ENCODE results near the gene PCOLCE2. TPM values are rescaled to one million over a fixed set of nuclear protein-coding genes. Genes with fewer than 3 reads are reported as not detected.

Gene PCOLCE2
- total and polyA plus RNA-seq, 2 donors (not counting 1 experiment from before 2014, with no cell fraction given), result 4.8 to 26.3 TPM

DNA sequence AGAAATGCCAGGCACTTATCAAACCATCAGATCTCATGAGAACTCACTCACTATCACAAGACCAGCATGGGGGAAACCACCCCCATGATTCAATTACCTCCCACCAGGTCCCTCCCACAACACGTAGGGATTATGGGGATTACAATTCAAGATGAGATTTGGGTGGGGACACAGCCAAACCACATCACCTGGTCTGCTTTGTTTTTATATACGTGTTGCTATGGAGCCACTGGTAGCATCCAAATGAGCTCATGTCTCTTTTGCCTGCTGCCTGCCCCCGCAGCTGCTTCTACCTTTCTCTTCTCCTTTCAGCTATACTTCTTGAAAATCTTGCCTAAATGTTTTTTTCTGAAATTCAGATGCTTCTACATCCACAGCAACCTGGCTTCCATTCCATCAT is 26.8 kb upstream of the PCOLCE2 start:
- no peaks in the 10 kb centered on the region for H3K27me3 ChIP-seq (ENCODE audit: control insufficient read depth, insufficient read depth, low read length)
- no peaks in the 10 kb centered on the region for H3K79me2 ChIP-seq (ENCODE audit: control insufficient read depth, insufficient read depth, low read length)
- H3K4me3 ChIP-seq (replicated peaks in 1 of 4; ENCODE audit: control extremely low read depth in 1 of 4, insufficient read depth in 1 of 4, low read depth in 3 of 4, low read length in 4 of 4), result no peak overlapping the region
- H3K4me2 ChIP-seq (ENCODE audit: extremely low read depth, insufficient read depth, low read length), result no peak overlapping the region
- TF ChIP-seq EZH2 (IDR thresholded peaks at IDR 0.05; ENCODE audit: low read length, missing control alignments) (no peak), CTCF (conservative IDR thresholded peaks at IDR 0.05 in 1 of 2, IDR thresholded peaks at IDR 0.05 in 1 of 2; ENCODE audit: low read depth in 1 of 2, low read length in 2 of 2) (no peak)
- H3K4me1 ChIP-seq (ENCODE audit: control insufficient read depth, extremely low read depth, insufficient read depth, low read length), result no peaks in the 10 kb centered on the region
- no peaks in the 10 kb centered on the region for H4K20me1 ChIP-seq (ENCODE audit: control insufficient read depth, extremely low read depth, insufficient read depth, low read length)
- H3K9me3 ChIP-seq (ENCODE audit: control insufficient read depth, insufficient read depth, low read depth, low read length), result no peaks in the 10 kb centered on the region
- H3K9ac ChIP-seq (ENCODE audit: insufficient read depth, low read length), result no peak overlapping the region
- DNase-seq (ENCODE audit: low read depth in 2 of 2), result no peak
- H3K36me3 ChIP-seq (ENCODE audit: control insufficient read depth, insufficient read depth, low read length), result no peaks in the 10 kb centered on the region
- no peak overlapping the region for H3K27ac ChIP-seq (ENCODE audit: insufficient read depth, low read length)
- H2AFZ ChIP-seq (ENCODE audit: low read length), result no peak overlapping the region

DNA sequence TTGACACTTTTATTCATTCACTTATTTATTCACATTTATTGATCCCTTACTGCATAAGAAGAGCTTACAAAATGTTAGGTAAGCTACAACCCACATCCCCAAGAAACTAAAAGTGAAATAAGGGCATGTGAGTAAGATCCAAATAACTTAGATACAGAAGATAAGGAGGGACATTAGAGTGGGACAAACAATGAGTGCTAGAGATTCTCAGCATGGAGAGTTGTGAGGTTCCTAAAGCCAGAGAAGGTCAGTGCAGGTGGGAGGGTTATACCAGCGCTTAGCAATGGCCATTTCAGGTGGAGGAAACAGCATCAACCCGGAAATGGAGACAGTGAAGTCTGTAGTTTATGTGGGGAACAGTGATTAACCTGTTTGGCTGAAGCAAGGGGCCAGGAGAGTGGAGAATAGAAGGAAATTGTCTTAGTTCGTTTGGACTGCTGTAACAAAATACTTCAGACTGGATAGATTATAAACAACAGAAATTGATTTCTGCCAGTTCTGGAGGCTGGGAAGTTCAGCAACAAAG is 25.5 kb upstream of the PCOLCE2 start:
- Histone ChIP-seq H3K9me3 (ENCODE audit: control insufficient read depth, insufficient read depth, low read depth, low read length) (no peaks in the 10 kb centered on the region), H3K9ac (ENCODE audit: insufficient read depth, low read length) (no peak overlapping the region), H3K27ac (ENCODE audit: insufficient read depth, low read length) (no peak overlapping the region), H3K4me2 (ENCODE audit: extremely low read depth, insufficient read depth, low read length) (no peak overlapping the region), H3K36me3 (ENCODE audit: control insufficient read depth, insufficient read depth, low read length) (no peaks in the 10 kb centered on the region), H3K4me3 (replicated peaks in 1 of 4; ENCODE audit: control extremely low read depth in 1 of 4, insufficient read depth in 1 of 4, low read depth in 3 of 4, low read length in 4 of 4) (no peak overlapping the region), H3K27me3 (ENCODE audit: control insufficient read depth, insufficient read depth, low read length) (no peaks in the 10 kb centered on the region), H2AFZ (ENCODE audit: low read length) (no peak overlapping the region), H3K4me1 (ENCODE audit: control insufficient read depth, extremely low read depth, insufficient read depth, low read length) (no peaks in the 10 kb centered on the region), H4K20me1 (ENCODE audit: control insufficient read depth, extremely low read depth, insufficient read depth, low read length) (no peaks in the 10 kb centered on the region), H3K79me2 (ENCODE audit: control insufficient read depth, insufficient read depth, low read length) (no peaks in the 10 kb centered on the region)
- no peak for DNase-seq (ENCODE audit: low read depth in 2 of 2)
- TF ChIP-seq CTCF (conservative IDR thresholded peaks at IDR 0.05 in 1 of 2, IDR thresholded peaks at IDR 0.05 in 1 of 2; ENCODE audit: low read depth in 1 of 2, low read length in 2 of 2) (no peak), EZH2 (IDR thresholded peaks at IDR 0.05; ENCODE audit: low read length, missing control alignments) (no peak)

GRCh38 chr3:142913432-142913831 is 24.5 kb upstream of the PCOLCE2 start:
- no peak for TF ChIP-seq EZH2 (IDR thresholded peaks at IDR 0.05; ENCODE audit: low read length, missing control alignments)
- TF ChIP-seq CTCF (conservative IDR thresholded peaks at IDR 0.05 in 1 of 2, IDR thresholded peaks at IDR 0.05 in 1 of 2; ENCODE audit: low read depth in 1 of 2, low read length in 2 of 2), result no peak
- no peak overlapping the region for H3K4me2 ChIP-seq (ENCODE audit: extremely low read depth, insufficient read depth, low read length)
- no peak for DNase-seq (ENCODE audit: low read depth in 2 of 2)

More at GRCh38 chr3:142913432-142913831, 24.5 kb upstream of the PCOLCE2 start:
- Histone ChIP-seq H4K20me1 (ENCODE audit: control insufficient read depth, extremely low read depth, insufficient read depth, low read length) (no peaks in the 10 kb centered on the region), H3K9ac (ENCODE audit: insufficient read depth, low read length) (no peak overlapping the region), H3K79me2 (ENCODE audit: control insufficient read depth, insufficient read depth, low read length) (no peaks in the 10 kb centered on the region), H3K27ac (ENCODE audit: insufficient read depth, low read length) (no peak overlapping the region), H3K27me3 (ENCODE audit: control insufficient read depth, insufficient read depth, low read length) (no peaks in the 10 kb centered on the region), H2AFZ (ENCODE audit: low read length) (no peak overlapping the region), H3K9me3 (ENCODE audit: control insufficient read depth, insufficient read depth, low read depth, low read length) (no peaks in the 10 kb centered on the region), H3K4me3 (replicated peaks in 1 of 4; ENCODE audit: control extremely low read depth in 1 of 4, insufficient read depth in 1 of 4, low read depth in 3 of 4, low read length in 4 of 4) (no peak overlapping the region), H3K4me1 (ENCODE audit: control insufficient read depth, extremely low read depth, insufficient read depth, low read length) (no peaks in the 10 kb centered on the region), H3K36me3 (ENCODE audit: control insufficient read depth, insufficient read depth, low read length) (no peaks in the 10 kb centered on the region)
